Stimulated activated CD4-positive, alpha-beta T cell treated with anti-CD3 and anti-CD28 coated beads, Interleukin-15, amount 100 ng/mL, for 24 hours (primary cell): ENCODE results near the gene MRPL37.
"Not testable (repeated sequence)": the region's sequence is repeated elsewhere in the genome, so short reads cannot be mapped to it uniquely, and the experiment has no call there.

Source experiments
- DNase-seq: peaks from one replicate; pipeline ENCODE4 v3.0.0-alpha.2; 2020

Gene MRPL37

DNA sequence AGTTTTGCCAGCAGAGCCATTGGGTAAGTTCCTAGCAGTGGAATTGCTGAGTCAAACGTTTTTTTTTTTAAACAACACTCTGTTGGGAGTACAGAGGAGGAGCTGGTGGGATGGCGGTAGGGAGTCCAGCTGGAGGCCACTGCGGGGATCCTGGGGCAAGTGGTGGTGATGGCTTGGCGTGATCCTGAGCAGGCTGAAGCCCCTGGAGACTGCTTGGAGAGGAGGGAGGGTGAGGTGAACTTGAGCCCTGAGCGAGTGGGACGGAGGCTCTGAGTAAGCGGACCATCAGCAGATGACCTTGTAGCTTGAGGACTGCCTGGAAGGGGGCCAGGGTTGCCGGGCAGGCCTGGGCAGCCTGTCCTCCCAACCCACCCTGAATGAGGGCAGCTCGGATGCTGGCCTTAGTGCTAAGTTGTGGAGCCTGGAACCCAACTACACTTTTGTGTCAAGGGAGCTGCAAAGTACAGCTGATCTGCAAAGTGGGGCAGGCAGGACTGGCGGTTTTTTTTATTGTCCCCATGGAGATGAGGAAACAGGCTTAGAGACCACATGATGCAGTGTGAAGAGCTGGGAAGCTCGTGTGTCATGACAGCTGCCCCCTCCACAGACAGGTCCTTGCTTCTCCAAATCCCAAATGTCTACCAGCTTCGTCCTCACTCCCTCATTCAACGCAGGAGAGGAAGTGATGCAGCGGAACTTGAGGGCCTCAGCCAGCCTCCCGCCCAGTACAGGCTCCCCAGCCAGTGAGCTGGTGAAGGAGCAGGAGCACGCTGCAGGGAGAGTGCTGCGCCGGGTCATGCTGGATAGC, 20.2 kb downstream of the MRPL37 start:
- no peak for DNase-seq

DNA sequence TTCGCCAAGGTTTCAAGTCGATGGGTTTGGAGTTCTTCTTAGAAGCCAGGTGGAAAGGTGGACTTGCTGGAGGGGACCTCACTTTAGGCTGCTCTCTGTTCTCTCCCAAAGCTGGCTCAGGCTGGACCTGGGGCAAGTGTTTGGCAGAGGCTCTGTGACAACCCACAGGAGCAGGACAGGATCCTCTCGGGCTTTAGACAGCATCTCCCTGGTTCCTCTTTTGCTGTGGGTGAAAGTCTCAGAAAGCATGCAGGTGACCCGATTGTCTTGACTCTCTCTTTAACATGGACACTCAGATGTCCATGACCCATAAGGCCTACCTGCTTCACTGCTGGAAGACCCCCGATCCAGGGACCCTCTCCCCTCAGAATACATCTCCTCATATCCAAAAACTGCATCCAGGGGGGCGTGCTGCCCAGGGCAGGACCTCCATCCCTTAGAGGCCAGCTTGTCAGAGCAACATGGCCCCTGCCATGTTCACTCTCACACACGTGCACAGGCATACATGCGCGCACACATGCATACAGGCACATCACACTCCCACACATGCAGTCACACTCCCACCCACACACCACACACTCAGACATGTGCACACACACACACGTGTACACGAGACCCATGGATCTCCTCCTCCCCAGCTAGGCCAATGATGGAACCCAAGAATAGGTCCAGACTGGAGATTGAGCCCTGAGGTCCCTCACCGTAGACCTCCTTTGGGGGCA, 21.3 kb downstream of the MRPL37 start:
- DNase-seq = no peak

DNA sequence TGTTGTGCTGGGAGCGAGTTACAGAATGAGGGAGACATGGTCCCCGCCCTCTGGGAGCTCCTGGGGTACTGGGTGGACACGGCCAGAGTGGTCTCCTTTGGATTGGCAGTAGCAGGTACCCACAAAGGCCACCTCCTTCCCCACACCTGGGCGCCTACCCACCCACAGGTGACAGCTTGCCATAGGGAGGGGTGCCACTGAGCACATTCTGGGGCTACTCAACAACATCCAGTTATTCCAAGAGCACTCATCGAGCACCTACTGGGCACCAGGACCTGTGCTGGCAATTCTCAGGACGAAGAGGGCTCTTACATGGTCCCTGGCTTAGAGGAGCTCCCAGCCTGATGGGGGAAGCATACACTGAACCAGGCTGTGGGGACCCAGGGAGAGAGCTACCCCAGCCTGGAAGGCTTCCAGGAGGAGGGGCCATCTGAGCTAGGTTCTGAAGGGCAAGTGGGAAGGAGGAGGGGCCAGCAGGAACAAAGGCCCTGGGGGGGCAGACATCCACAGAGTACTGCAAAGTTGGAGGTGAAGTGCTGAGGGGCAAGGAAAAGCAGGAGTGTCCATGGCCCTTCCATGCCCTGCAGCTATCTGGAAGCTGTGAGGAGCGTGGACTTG, 22.0 kb downstream of the MRPL37 start:
- DNase-seq = no peak

DNA sequence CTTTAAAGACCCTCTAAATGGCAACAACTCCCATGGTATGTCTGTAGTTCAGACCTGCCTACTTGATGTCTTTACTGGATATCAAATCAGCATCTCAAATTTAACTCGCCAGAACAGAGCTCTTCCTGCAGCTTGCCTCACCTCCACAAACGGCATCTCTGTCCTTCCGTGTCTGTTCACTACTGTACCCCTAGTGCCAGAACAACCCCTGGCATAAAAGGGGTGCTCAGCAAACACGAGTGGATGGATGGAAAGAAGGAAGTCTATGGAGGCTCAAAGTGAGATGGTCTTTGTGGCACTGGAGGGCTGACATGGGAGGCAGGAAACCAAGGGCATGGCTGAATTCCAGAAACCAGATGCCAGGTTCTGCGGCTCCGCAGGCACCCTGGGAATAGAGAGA, 22.7 kb downstream of the MRPL37 start:
- no peak for DNase-seq

DNA sequence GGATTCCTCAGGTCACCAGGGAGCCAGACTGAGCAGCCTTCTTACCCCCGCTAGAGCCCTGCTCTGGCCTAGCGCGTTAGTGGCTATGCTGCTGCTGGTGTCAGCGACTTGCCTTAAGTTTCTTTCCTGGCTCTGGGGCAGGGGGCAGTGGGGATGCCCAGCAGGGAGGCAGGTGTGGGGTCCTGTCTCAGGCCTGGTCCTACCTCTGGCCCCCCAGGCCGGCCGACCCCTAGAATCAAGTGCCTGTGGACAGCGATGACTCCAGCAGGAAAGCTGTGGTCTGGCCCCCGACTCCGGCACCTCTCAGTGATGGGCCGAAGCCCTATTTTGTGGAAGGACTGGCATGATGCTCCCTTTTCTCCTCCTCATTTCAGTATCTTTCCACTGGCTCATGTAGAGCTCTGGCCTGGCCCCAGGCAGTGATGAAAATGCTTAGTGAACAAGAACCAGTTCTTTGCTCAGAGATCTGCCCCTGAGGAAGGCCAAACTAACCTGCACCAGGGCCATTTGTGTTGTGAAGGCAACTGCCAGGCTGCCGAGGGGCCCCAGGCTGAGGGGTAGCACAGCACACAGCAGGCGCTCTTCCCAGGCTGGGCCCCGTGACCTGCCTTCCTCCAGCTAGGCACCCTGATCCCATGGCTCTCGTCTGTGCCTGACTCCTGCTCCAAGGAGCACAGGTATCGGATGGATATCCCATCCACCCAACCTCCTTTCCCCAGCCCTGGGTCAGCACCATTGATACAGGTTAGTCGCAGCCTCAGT, 23.7 kb downstream of the MRPL37 start:
- DNase-seq = no peak

DNA sequence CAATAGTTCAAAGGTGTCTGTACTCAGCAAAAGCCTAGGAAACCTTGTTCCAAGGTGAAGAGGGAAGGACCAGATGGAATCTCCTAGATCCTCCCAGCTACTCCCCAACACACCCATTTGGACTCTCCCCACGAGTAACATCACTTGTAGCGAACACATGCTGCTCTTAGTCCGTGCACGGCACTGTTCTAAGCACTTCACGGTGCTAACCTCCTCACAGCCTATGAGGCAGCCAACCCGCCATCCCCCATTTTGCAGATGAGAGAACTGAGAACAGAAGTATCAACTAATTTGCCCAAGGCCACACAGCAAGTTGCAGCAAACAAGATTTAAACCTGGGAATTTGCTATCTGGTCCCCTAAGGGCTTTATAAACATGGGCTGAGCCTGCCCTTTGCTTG, 24.3 kb downstream of the MRPL37 start:
- no peak for DNase-seq

DNA sequence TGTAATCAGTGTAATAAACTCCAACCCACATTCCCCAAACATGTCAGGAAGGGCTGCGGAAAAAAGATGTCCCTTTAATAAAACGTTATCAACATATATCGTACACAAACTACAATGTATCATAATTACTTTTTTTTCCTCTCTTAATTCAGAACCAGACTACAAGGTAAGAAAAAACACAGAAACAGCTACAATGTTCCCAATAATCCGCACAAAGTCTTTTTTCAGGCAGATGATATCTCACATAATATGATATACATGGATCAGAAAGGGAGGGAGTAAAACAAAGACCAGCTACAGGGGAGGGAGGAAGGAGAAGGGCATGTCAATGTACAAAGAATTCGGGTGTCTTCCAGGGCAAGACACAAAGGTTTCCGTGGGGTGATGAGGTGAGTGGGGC, 25.4 kb downstream of the MRPL37 start:
- no peak for DNase-seq

DNA sequence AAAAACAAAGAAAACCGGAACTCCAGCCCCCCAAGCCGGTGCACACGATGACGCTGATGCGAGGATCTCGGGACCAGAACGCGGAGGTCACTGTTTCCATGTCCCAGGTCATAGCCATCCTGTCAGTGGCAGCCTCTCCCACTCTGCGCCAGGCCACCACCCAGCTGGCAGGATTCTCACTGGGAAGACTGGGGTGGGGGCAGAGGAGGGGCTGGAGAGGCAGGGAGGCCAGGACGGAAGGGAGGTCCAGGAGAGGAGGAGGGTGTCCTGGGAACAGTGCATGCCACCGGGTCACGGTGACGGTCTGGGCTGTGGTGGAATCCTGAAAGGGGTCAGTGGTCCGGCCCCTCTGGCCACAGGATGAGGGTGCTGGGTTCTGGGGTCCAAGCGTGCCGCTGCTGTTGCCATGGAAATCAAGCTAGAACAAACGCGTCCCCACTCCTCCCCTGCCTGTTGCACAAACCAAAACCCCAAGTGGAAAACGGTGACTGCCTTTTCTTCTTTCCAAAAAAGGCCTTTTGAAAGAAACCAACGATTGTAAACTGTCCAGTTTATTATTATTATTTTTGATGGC, 26.1 kb downstream of the MRPL37 start:
- DNase-seq = no peak

DNA sequence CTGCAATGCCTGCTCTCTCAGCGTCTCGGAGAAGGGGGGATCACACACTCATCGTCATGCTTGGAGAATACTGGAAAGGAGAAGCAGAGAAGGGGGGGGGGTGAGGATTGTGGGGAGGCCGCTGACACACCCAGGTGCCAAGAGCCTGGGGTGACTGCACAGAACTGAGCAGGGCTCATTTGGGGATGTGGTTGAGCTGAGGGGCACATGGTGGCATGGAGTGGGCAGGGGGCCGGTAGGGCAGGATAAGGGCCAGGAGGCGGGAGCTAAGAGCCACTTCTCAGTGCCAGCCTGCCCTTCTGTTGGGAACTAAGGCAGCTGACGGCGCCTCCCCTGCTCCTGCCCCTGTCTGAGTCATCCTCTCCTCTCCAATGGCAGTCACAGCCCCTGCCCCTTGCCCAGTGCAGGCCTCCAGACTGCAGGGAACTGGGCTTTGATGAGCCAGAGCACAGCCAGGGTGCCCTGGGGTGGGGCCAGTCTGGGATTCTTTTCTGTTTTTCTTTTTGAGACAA, 27.2 kb downstream of the MRPL37 start:
- no peak for DNase-seq

DNA sequence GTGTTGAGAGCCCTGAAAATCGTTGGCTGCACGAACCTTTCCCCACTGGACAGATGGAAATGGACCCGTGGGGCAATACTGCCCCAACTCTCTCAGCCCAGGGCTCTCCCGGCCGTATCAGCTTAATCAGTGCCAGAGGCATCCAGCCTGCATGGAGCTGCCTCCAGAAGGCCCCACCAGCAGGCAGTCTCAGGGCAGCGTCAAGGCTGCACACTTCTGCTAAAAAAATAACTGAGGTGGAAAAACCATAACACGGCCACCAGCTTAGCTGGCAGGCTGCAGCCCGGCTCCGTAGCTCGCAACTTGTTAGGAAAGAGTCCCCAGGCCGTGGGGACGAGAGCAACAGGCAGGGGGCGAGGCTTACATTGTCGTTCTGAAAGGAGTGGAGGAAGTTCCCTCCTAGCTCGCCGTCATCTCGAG, 27.9 kb downstream of the MRPL37 start:
- DNase-seq = no peak

DNA sequence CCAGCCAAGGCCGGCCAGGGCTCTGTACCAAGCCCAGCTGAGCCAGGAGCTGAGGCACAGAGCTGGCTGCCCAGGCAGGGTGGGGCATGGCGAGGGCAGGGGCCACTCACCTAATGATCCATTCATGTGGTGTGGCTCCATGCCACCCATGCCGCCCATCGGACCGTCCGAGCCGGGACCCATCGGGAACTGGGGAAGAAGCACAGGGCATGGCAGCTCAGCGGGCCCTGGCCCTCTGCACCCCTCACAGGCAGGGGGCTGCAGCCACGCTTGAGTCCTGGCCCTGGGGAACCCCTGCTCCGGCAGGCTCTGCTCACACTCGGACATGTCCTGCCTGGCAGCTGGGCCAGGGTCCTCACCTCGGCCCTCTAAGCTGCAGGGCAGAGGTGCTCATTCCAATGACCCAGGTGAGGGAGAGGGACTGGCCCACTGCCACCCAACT, 28.7 kb downstream of the MRPL37 start:
- no peak for DNase-seq

DNA sequence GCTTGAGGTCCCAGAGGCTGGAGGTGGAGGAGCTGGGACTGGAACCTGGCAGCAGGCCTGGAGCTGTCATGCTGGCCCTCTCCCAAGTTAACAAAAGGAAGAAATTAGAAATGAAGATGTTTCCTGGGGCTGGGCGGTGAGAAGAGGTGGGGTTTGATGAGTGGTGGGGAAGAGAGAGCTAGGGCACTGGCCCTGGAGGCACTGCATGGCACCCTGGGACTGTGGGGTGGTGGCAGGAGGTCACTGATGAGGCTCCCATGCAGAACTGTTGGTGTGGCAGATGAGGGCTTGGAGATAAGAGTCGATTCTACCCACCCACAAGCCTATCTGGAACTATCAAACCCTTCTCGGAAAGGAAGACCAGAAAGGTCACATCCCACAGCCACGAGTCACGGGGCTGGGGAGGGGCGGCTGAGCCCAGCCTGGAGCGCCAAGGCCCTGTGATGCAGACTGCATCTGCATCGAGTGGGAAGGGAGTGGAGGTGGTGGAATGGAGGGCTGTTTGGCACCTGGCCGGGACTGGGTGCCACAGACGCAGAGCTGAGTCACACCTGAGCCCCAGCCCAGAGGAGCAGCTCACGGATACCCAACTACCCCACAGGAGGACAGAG, 29.4 kb downstream of the MRPL37 start:
- DNase-seq = peak; percentile 53

DNA sequence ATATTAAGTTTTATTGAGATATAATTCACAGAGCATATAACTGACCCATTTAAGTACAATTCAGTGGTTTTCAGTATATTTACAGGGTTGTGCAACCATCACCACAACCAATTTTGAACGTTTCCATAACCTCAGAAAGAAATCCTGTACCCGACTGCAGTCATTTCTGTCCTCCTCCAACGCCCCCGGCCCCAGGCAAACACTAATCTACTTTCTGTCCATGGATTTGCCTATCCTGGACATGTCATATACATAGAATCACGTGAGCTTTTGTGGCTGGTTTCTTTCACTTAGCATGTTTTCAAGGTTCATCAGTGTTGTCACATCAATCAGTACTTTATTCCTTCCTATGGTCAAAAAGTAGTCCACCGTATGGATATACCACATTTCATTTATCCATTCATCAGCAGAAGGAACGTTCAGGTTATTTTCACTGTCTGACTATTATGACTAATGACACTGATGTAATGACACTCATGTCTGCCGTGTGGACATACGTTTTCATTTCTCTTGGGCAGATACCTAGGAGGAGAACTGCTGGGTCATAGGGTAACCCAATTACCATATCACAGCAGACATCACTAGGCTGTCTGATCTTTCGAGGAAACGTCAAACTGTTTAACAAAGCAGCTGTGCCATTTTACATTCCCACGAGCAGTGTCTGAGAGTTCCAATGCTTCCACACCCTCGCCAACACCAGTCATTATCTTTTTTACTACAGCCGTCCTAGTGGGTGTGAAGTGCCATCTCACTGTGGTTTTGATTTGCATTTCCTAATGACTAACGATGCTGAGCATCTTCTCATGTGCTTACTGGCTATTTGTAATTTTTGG, 30.8 kb downstream of the MRPL37 start:
- DNase-seq = peak; percentile 63

DNA sequence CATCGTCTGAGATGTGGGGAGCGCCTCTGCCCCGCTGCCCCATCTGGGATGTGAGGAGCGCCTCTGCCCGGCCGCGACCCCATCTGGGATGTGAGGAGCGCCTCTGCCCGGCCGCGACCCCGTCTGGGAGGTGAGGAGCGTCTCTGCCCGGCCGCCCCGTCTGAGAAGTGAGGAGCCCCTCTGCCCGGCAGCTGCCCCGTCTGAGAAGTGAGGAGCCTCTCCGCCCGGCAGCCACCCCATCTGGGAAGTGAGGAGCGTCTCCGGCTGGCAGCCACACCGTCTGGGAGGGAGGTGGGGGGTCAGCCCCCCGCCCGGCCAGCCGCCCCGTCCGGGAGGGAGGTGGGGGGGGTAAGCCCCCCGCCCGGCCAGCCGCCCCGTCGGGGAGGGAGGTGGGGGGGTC, 33.2 kb downstream of the MRPL37 start:
- DNase-seq = not testable (repeated sequence)

DNA sequence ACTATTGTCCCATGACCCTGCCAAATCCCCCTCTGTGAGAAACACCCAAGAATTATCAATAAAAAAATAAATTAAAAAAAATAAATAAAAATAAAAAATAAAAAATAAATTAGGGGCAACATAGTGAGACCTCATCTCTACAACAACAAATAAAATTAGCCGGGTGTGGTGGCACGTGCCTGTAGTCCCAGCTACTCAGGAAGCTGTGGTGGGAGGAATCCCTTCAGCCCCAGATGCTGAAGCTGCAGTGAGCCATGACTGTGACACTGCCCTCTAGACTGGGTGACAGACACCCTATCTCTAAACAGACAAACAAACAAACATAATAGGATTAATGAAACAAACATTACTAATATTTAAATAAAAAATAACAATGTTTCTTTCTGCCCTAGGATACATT, 34.3 kb downstream of the MRPL37 start:
- no peak for DNase-seq

DNA sequence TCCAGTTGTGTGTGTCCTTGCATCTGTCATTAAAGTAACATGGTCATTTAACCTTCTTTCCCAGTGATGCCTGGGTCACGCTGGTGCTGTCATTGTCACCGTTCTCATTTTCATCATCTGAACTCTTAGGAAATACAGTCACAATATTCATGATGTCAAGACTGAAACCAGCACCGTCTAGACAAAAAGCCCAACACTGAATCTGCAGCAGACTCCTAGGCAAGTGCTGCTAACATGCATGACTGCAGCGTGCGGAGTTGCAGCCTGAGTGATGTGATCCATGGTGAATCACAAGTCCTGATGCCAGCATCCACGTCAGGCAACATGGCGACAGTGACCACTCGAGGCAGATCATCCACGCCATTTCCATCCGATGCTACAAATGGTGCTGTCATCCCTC, 37.6 kb downstream of the MRPL37 start:
- no peak for DNase-seq

DNA sequence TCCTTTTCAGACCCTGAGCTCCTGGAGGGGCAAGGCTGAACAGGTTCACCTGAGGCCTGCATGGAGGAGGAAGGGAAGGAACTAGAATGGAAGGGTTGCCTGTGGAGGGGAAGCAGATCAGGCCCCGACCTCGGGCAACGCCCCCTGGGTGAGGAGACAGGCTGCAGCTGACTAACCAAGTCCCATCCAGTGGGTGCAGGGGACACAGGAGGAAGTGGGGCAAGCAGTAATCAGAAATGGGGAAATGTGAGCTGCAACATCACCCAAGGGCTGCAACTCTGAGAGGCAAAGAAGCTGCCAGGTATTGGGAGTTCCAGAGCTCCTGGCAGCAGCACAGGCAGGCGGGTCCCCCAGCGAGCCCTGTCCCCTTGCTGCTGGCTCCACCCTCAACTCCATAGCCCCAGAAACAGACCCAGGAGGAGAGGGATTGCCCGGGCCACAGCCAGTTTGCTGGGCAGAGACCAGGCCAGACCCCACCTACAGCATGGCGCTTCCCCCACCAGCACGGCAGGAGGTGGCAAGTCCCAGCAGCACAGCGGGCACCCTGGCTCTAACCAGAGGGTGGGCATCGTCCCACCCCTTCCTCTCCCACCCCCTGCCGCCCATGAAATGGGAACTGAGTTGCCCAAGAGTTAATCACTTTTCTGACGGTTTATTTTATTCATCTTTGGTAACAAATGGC, 38.5 kb downstream of the MRPL37 start:
- DNase-seq = no peak

DNA sequence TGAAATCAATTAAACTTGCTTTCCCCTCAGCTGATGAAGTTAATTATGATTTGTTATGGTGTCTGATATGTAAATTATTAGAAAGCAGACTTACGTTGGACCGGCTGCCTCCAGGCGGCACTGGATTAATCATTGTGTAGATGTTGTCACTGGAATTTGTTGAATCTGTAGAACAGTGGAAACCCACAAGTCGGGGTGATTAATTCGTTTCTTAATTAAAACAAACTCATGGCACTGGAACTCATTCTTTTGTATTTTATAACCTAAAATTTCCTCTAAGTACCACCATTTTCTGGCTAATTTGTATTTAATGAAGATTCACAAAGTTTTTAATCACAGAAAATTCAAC, 39.0 kb downstream of the MRPL37 start:
- DNase-seq = no peak

DNA sequence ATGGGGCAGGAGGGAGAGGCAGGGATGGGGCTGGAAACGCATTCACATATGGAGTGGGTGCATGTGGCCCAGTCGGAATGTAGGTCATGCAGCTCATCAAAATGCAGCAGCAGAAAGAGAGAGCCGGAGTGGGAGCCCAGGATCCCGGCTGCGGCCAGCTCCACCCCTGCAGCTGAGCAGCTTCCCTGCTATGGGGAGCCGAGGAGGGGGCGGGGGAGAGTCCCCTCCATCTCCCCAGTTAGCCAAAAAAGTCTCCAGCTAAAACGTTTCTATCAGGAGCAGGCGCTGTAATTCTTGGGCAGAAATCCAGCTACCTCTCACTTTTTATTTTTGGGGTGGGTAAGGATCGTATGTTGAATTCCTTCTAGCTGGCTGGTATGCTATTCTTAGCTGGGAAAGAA, 39.7 kb downstream of the MRPL37 start:
- no peak for DNase-seq

DNA sequence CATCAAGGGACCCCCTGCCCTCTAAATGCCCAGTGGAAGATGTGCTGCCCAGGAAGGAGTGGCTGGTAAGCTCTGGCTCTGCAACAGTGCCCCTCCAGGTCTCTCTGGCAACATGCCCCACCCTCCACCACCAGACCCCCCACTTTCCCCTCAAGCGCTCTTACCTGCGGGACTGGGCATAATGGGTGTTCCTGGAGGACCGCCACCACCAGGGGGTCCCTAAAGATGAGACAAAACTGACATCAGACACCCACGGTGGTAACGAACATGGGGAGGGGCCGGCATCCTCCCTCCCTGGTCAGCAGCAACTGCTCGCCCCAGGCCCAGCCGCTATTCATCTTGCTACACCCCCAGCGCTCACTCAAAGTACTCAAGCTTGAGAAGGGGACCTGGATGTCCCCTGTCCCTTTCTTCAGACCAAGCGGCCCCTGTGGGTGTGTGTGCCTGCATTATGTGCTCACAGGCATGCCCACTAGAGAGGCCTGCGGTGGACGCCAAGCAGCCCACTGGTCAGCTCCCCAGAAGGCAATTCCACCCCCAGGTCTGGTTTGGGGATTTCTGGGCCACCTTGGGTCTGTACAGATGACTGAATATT, 40.9 kb downstream of the MRPL37 start:
- no peak for DNase-seq
